WTC11 (cell line): ENCODE data around the gene HMGXB3. TPM values are rescaled to one million over a fixed set of nuclear protein-coding genes. Genes with fewer than 3 reads are reported as not detected.

Experiments used
- ATAC-seq: fragments of 200-7000 bp; cut with Tn5 transposase; 2 replicates; pipeline ENCODE4 v1.10.0; 2021; ENCODE audit warnings: mild to moderate bottlenecking, moderate library complexity
- CTCF ChIA-PET: fragments of 300-600 bp; sonication (Branson Sonifier 250); formaldehyde crosslinking; loops from one replicate; lab custom pipeline; 2021; ENCODE audit warnings: antibody characterized with exemption; lab: Charles Lee
- POLR2A ChIA-PET: fragments of 350-600 bp; sonication (Branson Sonifier 250); formaldehyde crosslinking; loops from one replicate; lab custom pipeline; 2021; ENCODE audit warnings: antibody characterized with exemption; lab: Charles Lee
- DNase-seq: peaks from one replicate; pipeline ENCODE4 v3.0.0; 2021; ENCODE audit warnings: low spot score
- H3K27ac Mint-ChIP-seq: 2 replicates; pipeline ENCODE4 v1.8.0; 2021; ENCODE audit warnings: mixed read lengths
- H3K27me3 Mint-ChIP-seq: 2 replicates; pipeline ENCODE4 v1.8.0; 2021; ENCODE audit warnings: low read depth, mild to moderate bottlenecking, moderate library complexity, mixed read lengths
- H3K36me3 Mint-ChIP-seq: 2 replicates; pipeline ENCODE4 v1.8.0; 2021; ENCODE audit warnings: mixed read lengths
- H3K4me1 Mint-ChIP-seq: 2 replicates; pipeline ENCODE4 v1.8.0; 2022; ENCODE audit warnings: mixed read lengths
- H3K4me3 Mint-ChIP-seq: 2 replicates; pipeline ENCODE4 v1.8.0; 2021; ENCODE audit warnings: mild to moderate bottlenecking, moderate library complexity, mixed read lengths
- H3K9me3 Mint-ChIP-seq: 2 replicates; pipeline ENCODE4 v1.8.0; 2021; ENCODE audit warnings: mixed read lengths
- CBFB ChIP-seq: sonication (generic); formaldehyde crosslinking; IDR thresholded peaks from 2 replicates; pipeline ENCODE4 v1.8.1; 2022; ENCODE audit warnings: mild to moderate bottlenecking, low read depth, missing genetic modification reagents
- MXD4 ChIP-seq: fragments of 250-450 bp; sonication (Bioruptor Pico); IDR thresholded peaks from 2 replicates; pipeline ENCODE4 v1.8.0; 2021; ENCODE audit warnings: mild to moderate bottlenecking, moderate library complexity, borderline replicate concordance
- NFE2L1 ChIP-seq: sonication (generic); formaldehyde crosslinking; IDR thresholded peaks from 2 replicates; pipeline ENCODE4 v1.8.1; 2023; ENCODE audit warnings: missing genetic modification reagents
- OVOL2 ChIP-seq: fragments of 250-450 bp; sonication (Bioruptor Pico); IDR thresholded peaks from 2 replicates; pipeline ENCODE4 v1.9.0; 2021; ENCODE audit warnings: mild to moderate bottlenecking, borderline replicate concordance
- SMAD4 ChIP-seq: sonication (generic); formaldehyde crosslinking; IDR thresholded peaks from 2 replicates; pipeline ENCODE4 v1.8.0; 2022; ENCODE audit warnings: mild to moderate bottlenecking, missing genetic modification reagents
- TEAD4 ChIP-seq: sonication (generic); formaldehyde crosslinking; IDR thresholded peaks from 2 replicates; pipeline ENCODE4 v1.8.0; 2022; ENCODE audit warnings: mild to moderate bottlenecking, missing genetic modification reagents
- ZBTB21 ChIP-seq: sonication (generic); formaldehyde crosslinking; IDR thresholded peaks from 2 replicates; pipeline ENCODE4 v1.8.1; 2023; ENCODE audit warnings: mild to moderate bottlenecking, missing genetic modification reagents, borderline replicate concordance
- ZNF317 ChIP-seq: sonication (generic); formaldehyde crosslinking; IDR thresholded peaks from 2 replicates; pipeline ENCODE4 v1.8.1; 2023; ENCODE audit warnings: low read depth, mild to moderate bottlenecking, moderate library complexity, missing genetic modification reagents, borderline replicate concordance
- ZNF396 ChIP-seq: fragments of 250-450 bp; sonication (Bioruptor Pico); IDR thresholded peaks from 2 replicates; pipeline ENCODE4 v1.8.0; 2021; ENCODE audit warnings: mild to moderate bottlenecking, moderate library complexity, borderline replicate concordance
- total RNA-seq: library from RNA; stranded (reverse); gene quantifications from 3 replicates; pipeline ENCODE4 v1.2.3, GENCODE V29; 2021
- TF ChIP-seq, protein P1 (sequence below): fragments of 250-450 bp; sonication (Bioruptor Pico); IDR thresholded peaks from 2 replicates; pipeline ENCODE4 v1.9.0; 2021; ENCODE audit warnings: moderate library complexity, mild to moderate bottlenecking, inconsistent platforms, borderline replicate concordance
- TF ChIP-seq, protein P2 (sequence below): sonication (generic); formaldehyde crosslinking; conservative IDR thresholded peaks from 2 replicates; pipeline ENCODE4 v1.8.1; 2022; ENCODE audit warnings: mild to moderate bottlenecking, missing genetic modification reagents
- TF ChIP-seq, protein P3 (sequence below): sonication (generic); formaldehyde crosslinking; IDR thresholded peaks from 2 replicates; pipeline ENCODE4 v1.8.1; 2023; ENCODE audit warnings: mild to moderate bottlenecking, missing genetic modification reagents, moderate library complexity
- TF ChIP-seq, protein P4 (sequence below): sonication (generic); formaldehyde crosslinking; IDR thresholded peaks from 2 replicates; pipeline ENCODE4 v1.8.1; 2022; ENCODE audit warnings: missing genetic modification reagents, borderline replicate concordance
- TF ChIP-seq, protein P5 (sequence below): fragments of 200-600 bp; IDR thresholded peaks from 2 replicates; pipeline ENCODE4 v1.8.0; 2022; ENCODE audit warnings: antibody characterized with exemption
- TF ChIP-seq, protein P6 (sequence below): sonication (generic); formaldehyde crosslinking; IDR thresholded peaks from 2 replicates; pipeline ENCODE4 v1.8.1; 2022; ENCODE audit warnings: mild to moderate bottlenecking, missing genetic modification reagents, moderate library complexity, borderline replicate concordance
- TF ChIP-seq, protein P7 (sequence below): fragments of 250-450 bp; sonication (Bioruptor Pico); IDR thresholded peaks from 2 replicates; pipeline ENCODE4 v2.1.2; 2022; ENCODE audit warnings: mild to moderate bottlenecking, moderate library complexity
- TF ChIP-seq, protein P8 (sequence below): fragments of 250-450 bp; sonication (Bioruptor Pico); IDR thresholded peaks from 2 replicates; pipeline ENCODE4 v1.8.0; 2021; ENCODE audit warnings: mild to moderate bottlenecking

The HMGXB3 gene
- total RNA-seq, 1 experiment from 2014 or later: 31.6 TPM

DNA sequence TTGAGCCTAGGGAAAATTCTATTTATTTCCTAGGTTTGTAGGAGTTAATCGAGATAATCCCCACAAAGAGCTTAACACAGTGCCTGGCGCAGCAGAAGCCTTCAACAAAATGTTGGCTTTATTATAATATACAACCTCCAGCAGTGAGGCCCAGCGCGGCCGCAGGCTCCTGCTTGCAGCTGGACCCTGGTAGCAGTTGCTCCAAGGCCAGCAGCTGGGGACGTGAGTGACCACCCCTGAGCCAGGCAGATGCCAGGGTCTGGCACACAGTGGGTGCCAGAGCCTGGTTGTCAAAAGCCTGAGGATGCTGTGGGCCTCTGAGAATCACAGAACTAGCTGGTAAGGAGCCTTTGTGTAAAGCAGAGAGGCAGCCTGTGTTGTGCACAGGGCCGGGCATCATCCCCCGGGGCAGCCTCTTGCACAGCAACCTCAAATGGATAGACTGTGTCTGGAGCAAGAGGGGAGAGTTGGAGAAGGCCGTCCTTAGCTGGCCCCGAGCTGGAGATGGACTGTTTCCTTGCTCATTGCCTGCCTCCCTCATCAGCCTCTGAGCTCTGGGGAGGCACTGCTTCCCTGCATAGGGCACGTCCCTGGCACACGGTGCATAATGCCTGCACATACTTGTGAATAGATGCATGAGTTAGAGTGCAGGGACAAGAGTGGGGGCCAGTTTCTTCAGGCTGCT lies 68.6 kb downstream of the HMGXB3 start (continued):
- TF ChIP-seq ZNF317: no peak
- no peak for TF ChIP-seq NFE2L1
- TF ChIP-seq, protein P1, sequence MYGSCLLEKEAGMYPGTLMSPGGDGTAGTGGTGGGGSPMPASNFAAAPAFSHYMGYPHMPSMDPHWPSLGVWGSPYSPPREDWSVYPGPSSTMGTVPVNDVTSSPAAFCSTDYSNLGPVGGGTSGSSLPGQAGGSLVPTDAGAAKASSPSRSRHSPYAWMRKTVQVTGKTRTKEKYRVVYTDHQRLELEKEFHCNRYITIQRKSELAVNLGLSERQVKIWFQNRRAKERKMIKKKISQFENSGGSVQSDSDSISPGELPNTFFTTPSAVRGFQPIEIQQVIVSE: no peak
- TF ChIP-seq, protein P2, sequence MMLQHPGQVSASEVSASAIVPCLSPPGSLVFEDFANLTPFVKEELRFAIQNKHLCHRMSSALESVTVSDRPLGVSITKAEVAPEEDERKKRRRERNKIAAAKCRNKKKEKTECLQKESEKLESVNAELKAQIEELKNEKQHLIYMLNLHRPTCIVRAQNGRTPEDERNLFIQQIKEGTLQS (CRISPR knock-in tag): no peak

DNA sequence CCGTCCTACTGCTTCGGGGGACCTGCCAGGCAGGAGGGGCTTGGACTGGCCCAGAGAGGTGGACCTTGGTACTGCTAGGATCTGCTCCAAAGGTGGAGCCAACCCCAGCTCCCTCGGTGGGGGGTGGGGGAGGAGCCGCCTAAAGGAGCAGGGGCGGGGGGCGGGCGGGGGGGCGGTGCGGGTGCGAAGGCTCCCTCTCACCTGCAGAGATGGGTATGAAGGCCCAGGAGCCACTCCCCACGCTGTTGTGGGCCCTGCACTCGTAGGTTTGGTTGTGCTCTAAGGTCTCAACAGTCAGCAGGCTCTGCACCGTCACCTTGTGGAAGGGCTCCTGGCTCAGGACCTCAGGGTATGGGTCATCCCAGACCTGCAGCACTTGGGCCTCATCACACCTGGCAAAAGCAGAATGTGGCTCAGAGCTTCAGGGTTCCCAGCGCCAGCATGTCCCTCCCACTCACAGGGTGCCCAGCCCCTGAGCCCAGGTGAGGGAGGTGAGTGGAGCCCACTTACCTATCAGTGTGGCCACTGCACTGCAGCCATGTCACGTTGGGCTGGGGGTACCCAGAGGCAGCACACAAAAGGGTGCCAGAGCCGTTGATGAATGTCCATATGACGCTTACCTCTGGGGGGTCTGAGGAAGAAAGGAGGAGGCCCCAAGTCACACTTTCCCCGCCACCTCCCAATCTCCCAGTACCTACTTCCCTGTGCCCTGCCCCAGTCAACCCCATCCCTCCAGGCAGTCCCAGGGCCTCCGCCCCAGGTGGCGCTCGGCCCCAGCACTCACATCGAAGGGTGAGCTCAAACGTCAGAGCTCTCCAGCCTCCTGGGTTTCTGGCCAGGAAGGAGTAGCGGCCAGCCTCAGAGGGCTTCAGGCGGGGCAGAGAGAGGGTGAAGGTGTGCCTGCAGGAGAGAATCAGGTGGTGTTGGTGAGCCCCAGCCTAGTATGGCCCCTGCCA lies 69.4 kb downstream of the HMGXB3 start:
- peak; percentile 45 for ATAC-seq
- CTCF ChIA-PET: interaction anchor here (1.0 to 3.0 kb wide), 6 partner anchors 40 to 111 kb away, joined by 3 to 7 read pairs (median 4); no protein-coding TSS in a partner anchor
- TF ChIP-seq, protein P3, sequence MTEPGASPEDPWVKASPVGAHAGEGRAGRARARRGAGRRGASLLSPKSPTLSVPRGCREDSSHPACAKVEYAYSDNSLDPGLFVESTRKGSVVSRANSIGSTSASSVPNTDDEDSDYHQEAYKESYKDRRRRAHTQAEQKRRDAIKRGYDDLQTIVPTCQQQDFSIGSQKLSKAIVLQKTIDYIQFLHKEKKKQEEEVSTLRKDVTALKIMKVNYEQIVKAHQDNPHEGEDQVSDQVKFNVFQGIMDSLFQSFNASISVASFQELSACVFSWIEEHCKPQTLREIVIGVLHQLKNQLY (CRISPR knock-in tag): no peak
- TF ChIP-seq MXD4 (CRISPR knock-in tag) (no peak), ZNF396 (CRISPR knock-in tag) (no peak), TEAD4 (CRISPR knock-in tag) (no peak), ZBTB21 (CRISPR knock-in tag) (no peak), OVOL2 (no peak), SMAD4 (no peak), CBFB (CRISPR knock-in tag) (no peak)
- TF ChIP-seq, protein P4, sequence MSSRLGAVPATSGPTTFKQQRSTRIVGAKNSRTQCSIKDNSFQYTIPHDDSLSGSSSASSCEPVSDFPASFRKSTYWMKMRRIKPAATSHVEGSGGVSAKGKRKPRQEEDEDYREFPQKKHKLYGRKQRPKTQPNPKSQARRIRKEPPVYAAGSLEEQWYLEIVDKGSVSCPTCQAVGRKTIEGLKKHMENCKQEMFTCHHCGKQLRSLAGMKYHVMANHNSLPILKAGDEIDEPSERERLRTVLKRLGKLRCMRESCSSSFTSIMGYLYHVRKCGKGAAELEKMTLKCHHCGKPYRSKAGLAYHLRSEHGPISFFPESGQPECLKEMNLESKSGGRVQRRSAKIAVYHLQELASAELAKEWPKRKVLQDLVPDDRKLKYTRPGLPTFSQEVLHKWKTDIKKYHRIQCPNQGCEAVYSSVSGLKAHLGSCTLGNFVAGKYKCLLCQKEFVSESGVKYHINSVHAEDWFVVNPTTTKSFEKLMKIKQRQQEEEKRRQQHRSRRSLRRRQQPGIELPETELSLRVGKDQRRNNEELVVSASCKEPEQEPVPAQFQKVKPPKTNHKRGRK: no peak
- TF ChIP-seq, protein P5, sequence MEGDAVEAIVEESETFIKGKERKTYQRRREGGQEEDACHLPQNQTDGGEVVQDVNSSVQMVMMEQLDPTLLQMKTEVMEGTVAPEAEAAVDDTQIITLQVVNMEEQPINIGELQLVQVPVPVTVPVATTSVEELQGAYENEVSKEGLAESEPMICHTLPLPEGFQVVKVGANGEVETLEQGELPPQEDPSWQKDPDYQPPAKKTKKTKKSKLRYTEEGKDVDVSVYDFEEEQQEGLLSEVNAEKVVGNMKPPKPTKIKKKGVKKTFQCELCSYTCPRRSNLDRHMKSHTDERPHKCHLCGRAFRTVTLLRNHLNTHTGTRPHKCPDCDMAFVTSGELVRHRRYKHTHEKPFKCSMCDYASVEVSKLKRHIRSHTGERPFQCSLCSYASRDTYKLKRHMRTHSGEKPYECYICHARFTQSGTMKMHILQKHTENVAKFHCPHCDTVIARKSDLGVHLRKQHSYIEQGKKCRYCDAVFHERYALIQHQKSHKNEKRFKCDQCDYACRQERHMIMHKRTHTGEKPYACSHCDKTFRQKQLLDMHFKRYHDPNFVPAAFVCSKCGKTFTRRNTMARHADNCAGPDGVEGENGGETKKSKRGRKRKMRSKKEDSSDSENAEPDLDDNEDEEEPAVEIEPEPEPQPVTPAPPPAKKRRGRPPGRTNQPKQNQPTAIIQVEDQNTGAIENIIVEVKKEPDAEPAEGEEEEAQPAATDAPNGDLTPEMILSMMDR: no peak
- TF ChIP-seq, protein P6, sequence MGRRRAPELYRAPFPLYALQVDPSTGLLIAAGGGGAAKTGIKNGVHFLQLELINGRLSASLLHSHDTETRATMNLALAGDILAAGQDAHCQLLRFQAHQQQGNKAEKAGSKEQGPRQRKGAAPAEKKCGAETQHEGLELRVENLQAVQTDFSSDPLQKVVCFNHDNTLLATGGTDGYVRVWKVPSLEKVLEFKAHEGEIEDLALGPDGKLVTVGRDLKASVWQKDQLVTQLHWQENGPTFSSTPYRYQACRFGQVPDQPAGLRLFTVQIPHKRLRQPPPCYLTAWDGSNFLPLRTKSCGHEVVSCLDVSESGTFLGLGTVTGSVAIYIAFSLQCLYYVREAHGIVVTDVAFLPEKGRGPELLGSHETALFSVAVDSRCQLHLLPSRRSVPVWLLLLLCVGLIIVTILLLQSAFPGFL: no peak
- TF ChIP-seq, protein P7, sequence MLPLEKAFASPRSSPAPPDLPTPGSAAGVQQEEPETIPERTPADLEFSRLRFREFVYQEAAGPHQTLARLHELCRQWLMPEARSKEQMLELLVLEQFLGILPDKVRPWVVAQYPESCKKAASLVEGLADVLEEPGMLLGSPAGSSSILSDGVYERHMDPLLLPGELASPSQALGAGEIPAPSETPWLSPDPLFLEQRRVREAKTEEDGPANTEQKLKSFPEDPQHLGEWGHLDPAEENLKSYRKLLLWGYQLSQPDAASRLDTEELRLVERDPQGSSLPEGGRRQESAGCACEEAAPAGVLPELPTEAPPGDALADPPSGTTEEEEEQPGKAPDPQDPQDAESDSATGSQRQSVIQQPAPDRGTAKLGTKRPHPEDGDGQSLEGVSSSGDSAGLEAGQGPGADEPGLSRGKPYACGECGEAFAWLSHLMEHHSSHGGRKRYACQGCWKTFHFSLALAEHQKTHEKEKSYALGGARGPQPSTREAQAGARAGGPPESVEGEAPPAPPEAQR (CRISPR knock-in tag): no peak
- TF ChIP-seq, protein P8, sequence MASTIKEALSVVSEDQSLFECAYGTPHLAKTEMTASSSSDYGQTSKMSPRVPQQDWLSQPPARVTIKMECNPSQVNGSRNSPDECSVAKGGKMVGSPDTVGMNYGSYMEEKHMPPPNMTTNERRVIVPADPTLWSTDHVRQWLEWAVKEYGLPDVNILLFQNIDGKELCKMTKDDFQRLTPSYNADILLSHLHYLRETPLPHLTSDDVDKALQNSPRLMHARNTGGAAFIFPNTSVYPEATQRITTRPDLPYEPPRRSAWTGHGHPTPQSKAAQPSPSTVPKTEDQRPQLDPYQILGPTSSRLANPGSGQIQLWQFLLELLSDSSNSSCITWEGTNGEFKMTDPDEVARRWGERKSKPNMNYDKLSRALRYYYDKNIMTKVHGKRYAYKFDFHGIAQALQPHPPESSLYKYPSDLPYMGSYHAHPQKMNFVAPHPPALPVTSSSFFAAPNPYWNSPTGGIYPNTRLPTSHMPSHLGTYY (CRISPR knock-in tag): no peak
- TF ChIP-seq, all 79 proteins: peak for 0
- H3K4me1 Mint-ChIP-seq: no peaks in the 10 kb centered on the region
- DNase-seq: peak; percentile 25
- no peak overlapping the region for H3K4me3 Mint-ChIP-seq
- no peak overlapping the region for H3K27ac Mint-ChIP-seq
- H3K9me3 Mint-ChIP-seq: no peaks in the 10 kb centered on the region
- no peaks in the 10 kb centered on the region for H3K36me3 Mint-ChIP-seq
- POLR2A ChIA-PET: no interaction called here
- H3K27me3 Mint-ChIP-seq: no peaks in the 10 kb centered on the region
